Mucosa of descending colon (tissue), 3 donors: ENCODE data around the gene ABLIM2. TPM values are rescaled to one million over a fixed set of nuclear protein-coding genes. Genes with fewer than 3 reads are reported as not detected.
A peak's percentile ranks its signal among the peaks of the same experiment; 100 is the strongest.

Experiments used
- ATAC-seq: fragments of 200-7000 bp; cut with Tn5 transposase; one replicate; pipeline ENCODE4 v1.9.1; 2020; ENCODE audit warnings: mild to moderate bottlenecking, moderate library complexity
- DNase-seq, 3 donors: peaks; one replicate each; pipeline ENCODE4 v3.0.0-alpha.2; 2020
- H3K36me3 ChIP-seq: fragments of 200-600 bp; one replicate; pipeline ENCODE4 v1.8.0; 2021; ENCODE audit warnings: low read depth, mild to moderate bottlenecking
- H3K4me1 ChIP-seq: fragments of 200-600 bp; one replicate; pipeline ENCODE4 v1.8.0; 2021; ENCODE audit warnings: low read depth, mild to moderate bottlenecking
- H3K4me3 ChIP-seq: fragments of 200-600 bp; one replicate; pipeline ENCODE4 v1.8.0; 2021; ENCODE audit warnings: mild to moderate bottlenecking
- H3K9me3 ChIP-seq: fragments of 200-600 bp; one replicate; pipeline ENCODE4 v1.8.0; 2021; ENCODE audit warnings: mild to moderate bottlenecking
- intact Hi-C, 2 donors: fragments of 100-400 bp; cut with DNase I in 1 of 2; cut with micrococcal nuclease in 1 of 2; formaldehyde crosslinking; loops; one replicate each; pipeline versions ENCODE4 v1.11.0 to v1.11.1; 2022; cut with DNase I, micrococcal nuclease
- total RNA-seq, 3 donors: library from RNA; stranded (reverse); fragmentation: NEBNext Ultra II Directional in 2 of 3; extraction: Animal tissue kit (Norgen Biotek cat#: 25700) in 2 of 3; gene quantifications; one replicate each; pipeline versions ENCODE4 v1.2.1 to v1.2.4, GENCODE V29; 2021 to 2023
- TF ChIP-seq, protein P1 (sequence below): fragments of 200-600 bp; IDR thresholded peaks from one replicate; pipeline ENCODE4 v1.8.0; 2022; ENCODE audit warnings: antibody characterized with exemption, mild to moderate bottlenecking
- donor health status: DM: no; HTN: no; CAD: no; lungs with moderate emphysema.
- donor health status: DM: no; HTN: no; CAD: no.
- donor health status: DM: no; HTN: yes; CAD: no.

The ABLIM2 gene
- total RNA-seq, 3 donors from 2014 or later = 15.0 to 15.8 (median 15.5) TPM

DNA sequence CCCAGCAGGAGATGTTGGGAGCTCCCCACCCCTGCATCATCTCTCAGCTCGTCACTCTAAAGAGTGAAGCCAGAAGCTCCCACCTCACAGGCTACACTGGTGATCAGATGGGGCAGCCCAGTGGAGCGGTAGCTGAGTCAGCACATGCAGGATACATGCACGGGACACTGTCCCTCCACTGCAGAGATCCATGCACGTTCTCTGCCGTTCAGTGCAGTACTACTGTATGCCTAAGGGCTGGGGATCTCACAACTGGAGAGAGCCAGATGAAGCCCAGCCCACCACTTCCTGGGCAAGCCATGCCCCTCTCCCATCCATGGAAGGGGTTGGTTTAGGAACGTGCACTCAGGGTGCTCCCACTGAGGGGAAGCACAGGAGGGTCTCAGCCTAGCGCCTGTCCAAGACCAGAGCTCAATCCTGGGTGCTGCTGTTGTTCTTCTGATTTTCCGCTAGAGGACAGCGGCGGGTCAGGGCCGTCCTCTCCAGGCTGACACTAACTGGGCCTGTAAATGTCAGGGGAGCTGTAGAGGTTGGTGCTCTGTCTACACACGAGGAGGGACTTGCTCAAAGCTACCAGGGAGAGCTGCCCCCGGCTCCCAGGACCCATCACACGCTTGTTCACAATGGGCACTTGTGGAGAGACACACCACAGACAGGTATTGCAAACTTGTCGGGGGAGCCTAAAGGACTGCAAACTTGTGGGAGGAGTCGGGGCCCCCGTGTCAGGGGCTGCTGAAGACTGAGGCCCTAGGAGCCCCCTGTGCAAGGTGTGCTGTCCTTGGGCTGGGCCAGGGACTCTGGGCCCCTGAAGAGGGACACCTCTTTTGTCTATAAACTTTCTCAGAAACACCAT, 18.2 kb upstream of the ABLIM2 start:
- Histone ChIP-seq H3K9me3 (no peaks in the 10 kb centered on the region), H3K4me3 (no peak overlapping the region), H3K36me3 (no peaks in the 10 kb centered on the region), H3K4me1 (peaks cover 5% of the 10 kb centered on the region)
- intact Hi-C loops = no loop called here
- ATAC-seq = peak; percentile 77
- TF ChIP-seq, protein P1, sequence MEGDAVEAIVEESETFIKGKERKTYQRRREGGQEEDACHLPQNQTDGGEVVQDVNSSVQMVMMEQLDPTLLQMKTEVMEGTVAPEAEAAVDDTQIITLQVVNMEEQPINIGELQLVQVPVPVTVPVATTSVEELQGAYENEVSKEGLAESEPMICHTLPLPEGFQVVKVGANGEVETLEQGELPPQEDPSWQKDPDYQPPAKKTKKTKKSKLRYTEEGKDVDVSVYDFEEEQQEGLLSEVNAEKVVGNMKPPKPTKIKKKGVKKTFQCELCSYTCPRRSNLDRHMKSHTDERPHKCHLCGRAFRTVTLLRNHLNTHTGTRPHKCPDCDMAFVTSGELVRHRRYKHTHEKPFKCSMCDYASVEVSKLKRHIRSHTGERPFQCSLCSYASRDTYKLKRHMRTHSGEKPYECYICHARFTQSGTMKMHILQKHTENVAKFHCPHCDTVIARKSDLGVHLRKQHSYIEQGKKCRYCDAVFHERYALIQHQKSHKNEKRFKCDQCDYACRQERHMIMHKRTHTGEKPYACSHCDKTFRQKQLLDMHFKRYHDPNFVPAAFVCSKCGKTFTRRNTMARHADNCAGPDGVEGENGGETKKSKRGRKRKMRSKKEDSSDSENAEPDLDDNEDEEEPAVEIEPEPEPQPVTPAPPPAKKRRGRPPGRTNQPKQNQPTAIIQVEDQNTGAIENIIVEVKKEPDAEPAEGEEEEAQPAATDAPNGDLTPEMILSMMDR = peak; percentile 62
- DNase-seq = peak in 2 of 3 donors; percentile 49 to 65

DNA sequence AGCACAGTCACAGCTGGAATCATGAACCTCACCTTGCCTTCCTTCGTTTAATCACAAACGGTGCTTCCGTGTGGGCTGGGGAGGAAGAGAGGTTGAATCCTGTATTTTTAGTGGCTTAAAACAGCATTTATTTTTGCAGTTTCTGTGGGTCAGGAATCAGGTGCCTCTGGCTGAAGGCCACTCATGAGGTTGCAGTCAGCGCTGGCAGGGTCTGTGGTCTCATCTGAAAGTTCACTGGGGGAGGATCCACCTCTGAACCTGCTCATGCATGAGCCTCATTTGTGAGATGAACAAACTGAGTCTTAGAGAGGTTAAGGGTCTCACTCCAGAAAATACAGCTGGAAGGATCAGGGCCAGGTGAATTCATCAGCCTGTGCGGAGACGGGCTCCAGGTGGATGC, 17.1 kb upstream of the ABLIM2 start:
- intact Hi-C loops = no loop called here
- ATAC-seq (no peak), DNase-seq (no peak)
- no peaks in the 10 kb centered on the region for H3K4me1 ChIP-seq
- H3K4me3 ChIP-seq = no peak overlapping the region
- TF ChIP-seq, protein P1 = no peak
- no peaks in the 10 kb centered on the region for H3K9me3 ChIP-seq
- no peaks in the 10 kb centered on the region for H3K36me3 ChIP-seq

DNA sequence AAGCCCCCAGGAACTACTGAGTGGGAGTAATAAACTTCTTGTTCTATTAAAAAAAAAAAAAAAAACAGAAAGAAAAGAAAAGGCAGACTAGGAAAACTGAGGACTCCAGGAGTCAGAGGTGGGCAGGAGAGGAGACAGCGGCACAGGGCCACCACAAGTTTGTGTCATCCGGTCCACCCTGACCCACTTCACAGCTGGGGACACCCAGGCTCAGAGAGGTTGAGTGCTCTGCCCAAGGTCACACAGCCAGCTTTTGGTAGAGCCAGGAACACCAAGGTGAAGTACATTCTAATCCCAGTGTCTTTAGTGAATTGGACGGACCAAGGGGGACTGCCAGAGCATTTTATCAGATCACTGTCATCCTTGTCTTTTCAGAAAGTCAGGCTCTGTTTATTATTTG, 16.4 kb upstream of the ABLIM2 start:
- no peak for ATAC-seq
- TF ChIP-seq, protein P1 = no peak
- Histone ChIP-seq H3K4me1 (no peaks in the 10 kb centered on the region), H3K4me3 (no peak overlapping the region), H3K36me3 (no peaks in the 10 kb centered on the region), H3K9me3 (no peaks in the 10 kb centered on the region)
- DNase-seq = no peak
- intact Hi-C loops = no loop called here

- Histone ChIP-seq H3K4me3 (no peak overlapping the region), H3K4me1 (no peaks in the 10 kb centered on the region), H3K36me3 (no peaks in the 10 kb centered on the region), H3K9me3 (peaks cover 1% of the 10 kb centered on the region)
- DNase-seq (no peak), ATAC-seq (no peak)
- intact Hi-C loops = no loop called here
- TF ChIP-seq, protein P1 = no peak
Measured at GRCh38 chr4:8173492-8174242, 15.1 kb upstream of the ABLIM2 start.

- TF ChIP-seq, protein P1 = no peak
- intact Hi-C loops = no loop called here
- Histone ChIP-seq H3K36me3 (no peaks in the 10 kb centered on the region), H3K9me3 (peaks cover 6% of the 10 kb centered on the region), H3K4me3 (no peak overlapping the region), H3K4me1 (no peaks in the 10 kb centered on the region)
- no peak for DNase-seq
- ATAC-seq = no peak
Measured at GRCh38 chr4:8171984-8172924, 13.6 kb upstream of the ABLIM2 start.
